SU-DHL-6 (cell line): ENCODE measurements around the gene ATP13A2.

Source experiments
- H2AFZ ChIP-seq: fragments of 200-600 bp; sonication (generic); 2 replicates; pipeline ENCODE4 v1.6.1; 2014; ENCODE audit warnings: low read depth, mild to moderate bottlenecking, moderate library complexity, mixed read lengths, antibody characterized with exemption, low read length; ENCODE audit not compliant: severe bottlenecking
- H3F3A ChIP-seq: fragments of 200-600 bp; shearing (Covaris generic); 2 replicates; pipeline ENCODE4 v1.6.0; 2016; ENCODE audit warnings: antibody characterized with exemption, mild to moderate bottlenecking; ENCODE audit not compliant: insufficient read depth
- H3K27ac ChIP-seq: fragments of 200-600 bp; sonication (generic); 2 replicates; pipeline ENCODE4 v1.5.1; 2016; ENCODE audit warnings: low read depth, mild to moderate bottlenecking, low read length, moderate library complexity, mixed read lengths
- H3K27me3 ChIP-seq: fragments of 200-600 bp; sonication (generic), shearing (Covaris generic); 2 replicates; pipeline ENCODE4 v1.6.0; 2014; ENCODE audit warnings: mild to moderate bottlenecking, low read length
- H3K36me3 ChIP-seq: fragments of 200-600 bp; sonication (generic); 2 replicates; pipeline ENCODE4 v1.6.1; 2014; ENCODE audit warnings: mild to moderate bottlenecking, low read length, mixed read lengths
- H3K4me2 ChIP-seq: fragments of 300-600, 200-600 bp; shearing (Covaris generic), sonication (generic); 2 replicates; pipeline ENCODE4 v1.6.0; 2014; ENCODE audit warnings: low read length, low read depth, mild to moderate bottlenecking; ENCODE audit not compliant: poor library complexity, severe bottlenecking
- H3K4me3 ChIP-seq: fragments of 200-600 bp; sonication (generic); 2 replicates; pipeline ENCODE4 v1.5.1; 2014; ENCODE audit warnings: antibody characterized with exemption, low read length, mild to moderate bottlenecking, mixed read lengths; ENCODE audit not compliant: insufficient read depth, poor library complexity, severe bottlenecking
- H3K79me2 ChIP-seq: fragments of 200-600 bp; sonication (generic); 2 replicates; pipeline ENCODE4 v1.6.1; 2014; ENCODE audit warnings: mild to moderate bottlenecking, low read length, moderate library complexity; ENCODE audit not compliant: insufficient read depth
- H3K9ac ChIP-seq: fragments of 200-600 bp; sonication (generic); 2 replicates; pipeline ENCODE4 v1.7.0; 2014; ENCODE audit warnings: mild to moderate bottlenecking, low read length
- H3K9me2 ChIP-seq: fragments of 200-600 bp; sonication (generic); replicated peaks from 2 replicates; pipeline ENCODE4 v1.6.1; 2014; ENCODE audit warnings: low read length; ENCODE audit not compliant: insufficient read depth
- H3K9me3 ChIP-seq: fragments of 200-600 bp; sonication (generic); 2 replicates; pipeline ENCODE4 v1.6.1; 2014; ENCODE audit warnings: low read length, mixed read lengths; ENCODE audit not compliant: insufficient read depth
- H4K20me1 ChIP-seq: fragments of 200-600 bp; sonication (generic); 2 replicates; pipeline ENCODE4 v1.6.1; 2014; ENCODE audit warnings: low read depth, mild to moderate bottlenecking, antibody characterized with exemption, low read length, moderate library complexity, mixed read lengths
- CTCF ChIP-seq: fragments of 200-600 bp; sonication (generic); IDR thresholded peaks from one replicate; pipeline ENCODE4 v1.5.1; 2017; ENCODE audit warnings: antibody characterized with exemption, mild to moderate bottlenecking, low read length, moderate library complexity; ENCODE audit not compliant: insufficient read depth, poor library complexity, severe bottlenecking
- EZH2phosphoT487 ChIP-seq: fragments of 200-600 bp; sonication (generic), shearing (Covaris generic); conservative IDR thresholded peaks from 2 replicates; pipeline ENCODE4 v1.6.1; 2018; ENCODE audit warnings: mild to moderate bottlenecking, antibody characterized with exemption, low read length, moderate library complexity, mixed read lengths

The ATP13A2 gene

GRCh38 chr1:16984717-16985116 lies 27.0 kb downstream of the ATP13A2 start:
- Histone ChIP-seq H3K9ac (no peak overlapping the region), H3K79me2 (no peaks in the 10 kb centered on the region), H3K9me3 (no peaks in the 10 kb centered on the region), H3K4me3 (no peak overlapping the region), H3K27ac (no peak overlapping the region), H3K4me2 (no peak overlapping the region), H3K36me3 (no peaks in the 10 kb centered on the region), H4K20me1 (no peaks in the 10 kb centered on the region), H3K27me3 (no peaks in the 10 kb centered on the region), H3F3A (no peaks in the 10 kb centered on the region), H2AFZ (no peak overlapping the region), H3K9me2 (no peaks in the 10 kb centered on the region)
- TF ChIP-seq EZH2phosphoT487, result no peak
- no peak for TF ChIP-seq CTCF

GRCh38 chr1:16983649-16984048 lies 28.1 kb downstream of the ATP13A2 start:
- Histone ChIP-seq H3K9ac (no peak overlapping the region), H4K20me1 (no peaks in the 10 kb centered on the region), H3K4me3 (no peak overlapping the region), H2AFZ (no peak overlapping the region), H3K9me3 (no peaks in the 10 kb centered on the region), H3K4me2 (no peak overlapping the region), H3K79me2 (no peaks in the 10 kb centered on the region), H3K9me2 (no peaks in the 10 kb centered on the region), H3K27ac (no peak overlapping the region), H3K27me3 (no peaks in the 10 kb centered on the region), H3F3A (no peaks in the 10 kb centered on the region), H3K36me3 (no peaks in the 10 kb centered on the region)
- TF ChIP-seq CTCF (no peak), EZH2phosphoT487 (no peak)

DNA sequence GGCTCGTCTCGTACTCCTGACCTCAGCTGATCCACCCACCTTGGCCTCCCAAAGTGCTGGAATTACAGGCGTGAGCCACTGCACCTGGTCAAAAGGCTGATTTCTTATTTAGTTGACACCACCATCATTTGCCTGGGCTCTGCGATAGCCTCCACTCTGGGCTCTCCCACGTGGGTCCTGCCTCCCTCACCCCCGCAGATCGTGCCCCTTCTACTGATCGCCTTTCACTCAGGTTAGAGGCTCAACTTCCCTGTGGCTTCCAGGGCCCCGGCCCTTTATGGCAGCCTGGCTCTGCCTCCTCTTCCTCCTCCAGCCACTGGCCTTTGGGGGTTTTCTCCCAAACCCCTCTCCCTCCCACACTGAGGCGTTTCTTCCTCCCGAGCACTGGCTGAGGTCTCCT lies 28.8 kb downstream of the ATP13A2 start:
- H2AFZ ChIP-seq, result no peak overlapping the region

More for the DNA sequence above, 28.8 kb downstream of the ATP13A2 start:
- H3K4me2 ChIP-seq, result no peak overlapping the region
- no peak overlapping the region for H3K27ac ChIP-seq
- no peaks in the 10 kb centered on the region for H3K79me2 ChIP-seq
- TF ChIP-seq CTCF (no peak), EZH2phosphoT487 (no peak)
- no peaks in the 10 kb centered on the region for H3K9me2 ChIP-seq
- no peaks in the 10 kb centered on the region for H3K36me3 ChIP-seq
- H4K20me1 ChIP-seq, result no peaks in the 10 kb centered on the region
- H3K9me3 ChIP-seq, result no peaks in the 10 kb centered on the region
- no peaks in the 10 kb centered on the region for H3K27me3 ChIP-seq
- no peak overlapping the region for H3K4me3 ChIP-seq
- no peak overlapping the region for H3K9ac ChIP-seq
- H3F3A ChIP-seq, result no peaks in the 10 kb centered on the region
